Subcutaneous adipose tissue (tissue), 4 donors: ENCODE measurements around the gene LRRN2. TPM values are rescaled to one million over a fixed set of nuclear protein-coding genes. Genes with fewer than 3 reads are reported as not detected.

ENCODE experiments used
- CTCF ChIP-seq: fragments of 450-650 bp; IDR thresholded peaks from one replicate; pipeline ENCODE4 v1.5.1; 2016; ENCODE audit warnings: low read depth, mild to moderate bottlenecking, control low read depth, antibody characterized with exemption, moderate library complexity
- total RNA-seq, 4 donors: library from RNA; depleted of rRNA; stranded (reverse); fragments of >200 nt; gene quantifications; one replicate each; pipeline ENCODE4 v1.1.0, GENCODE V29; 2016

The LRRN2 gene
- under 1 TPM in 2 of 4 donors, not detected in 2; 0.17 to 0.38 TPM for total RNA-seq

- TF ChIP-seq CTCF: no peak
Measured at GRCh38 chr1:204685236-204686006, at the start of gene LRRN2. Gene LRRN2, minus strand, starts transcription at chr1:204685738. Its CDS starts 65,746 bp downstream, at chr1:204619992.

GRCh38 chr1:204735042-204735441 lies 49.5 kb upstream of the LRRN2 start:
- no peak for TF ChIP-seq CTCF

GRCh38 chr1:204733869-204734596 lies 48.5 kb upstream of the LRRN2 start:
- TF ChIP-seq CTCF: no peak

- no peak for TF ChIP-seq CTCF
Measured at GRCh38 chr1:204733289-204733688, 47.8 kb upstream of the LRRN2 start.

GRCh38 chr1:204731985-204732575 lies 46.5 kb upstream of the LRRN2 start:
- no peak for TF ChIP-seq CTCF

- TF ChIP-seq CTCF: no peak
Measured at GRCh38 chr1:204731509-204731908, 46.0 kb upstream of the LRRN2 start.
